ENCODE data around the gene LYAR.

DNA sequence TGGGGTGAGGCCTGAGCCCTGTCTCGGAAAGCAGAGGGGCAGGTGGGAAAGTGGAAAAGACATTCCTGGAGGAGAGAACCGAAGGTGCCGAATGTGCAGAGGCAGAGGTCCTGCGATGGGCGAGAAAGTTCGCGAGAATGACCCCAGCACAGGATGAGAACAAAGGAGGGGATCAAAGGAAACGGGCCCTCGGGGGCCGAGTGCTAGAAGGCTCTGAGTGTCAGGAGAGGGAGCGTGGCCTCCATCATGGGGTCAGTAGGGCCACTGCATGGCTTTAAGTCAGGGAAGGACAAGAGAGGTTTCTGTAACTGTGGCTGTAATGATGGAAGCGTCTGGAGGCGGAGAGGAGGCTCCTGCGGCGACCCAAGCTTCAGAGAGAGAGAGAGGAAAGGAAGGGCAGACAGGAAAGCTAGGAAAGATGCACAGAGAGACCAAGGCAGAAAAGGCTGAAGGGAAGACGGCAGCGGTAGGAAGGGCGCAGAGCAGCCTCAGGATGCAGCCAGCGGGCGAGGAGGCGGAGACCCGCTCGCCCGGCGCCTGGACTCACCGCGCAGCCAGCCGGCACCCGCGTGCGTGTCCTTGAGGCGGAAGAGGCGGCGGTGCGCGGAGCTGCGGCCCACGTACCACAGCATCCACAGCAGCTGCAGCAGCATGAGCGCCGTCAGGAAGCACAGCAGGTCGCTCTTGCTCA is 63.9 kb downstream of the LYAR start:
- TF ChIP-seq POLR2A (IDR thresholded peaks at IDR 0.05), result no peak
- TF ChIP-seq, protein P1, sequence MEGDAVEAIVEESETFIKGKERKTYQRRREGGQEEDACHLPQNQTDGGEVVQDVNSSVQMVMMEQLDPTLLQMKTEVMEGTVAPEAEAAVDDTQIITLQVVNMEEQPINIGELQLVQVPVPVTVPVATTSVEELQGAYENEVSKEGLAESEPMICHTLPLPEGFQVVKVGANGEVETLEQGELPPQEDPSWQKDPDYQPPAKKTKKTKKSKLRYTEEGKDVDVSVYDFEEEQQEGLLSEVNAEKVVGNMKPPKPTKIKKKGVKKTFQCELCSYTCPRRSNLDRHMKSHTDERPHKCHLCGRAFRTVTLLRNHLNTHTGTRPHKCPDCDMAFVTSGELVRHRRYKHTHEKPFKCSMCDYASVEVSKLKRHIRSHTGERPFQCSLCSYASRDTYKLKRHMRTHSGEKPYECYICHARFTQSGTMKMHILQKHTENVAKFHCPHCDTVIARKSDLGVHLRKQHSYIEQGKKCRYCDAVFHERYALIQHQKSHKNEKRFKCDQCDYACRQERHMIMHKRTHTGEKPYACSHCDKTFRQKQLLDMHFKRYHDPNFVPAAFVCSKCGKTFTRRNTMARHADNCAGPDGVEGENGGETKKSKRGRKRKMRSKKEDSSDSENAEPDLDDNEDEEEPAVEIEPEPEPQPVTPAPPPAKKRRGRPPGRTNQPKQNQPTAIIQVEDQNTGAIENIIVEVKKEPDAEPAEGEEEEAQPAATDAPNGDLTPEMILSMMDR (IDR thresholded peaks at IDR 0.05 in 8 of 11, conservative IDR thresholded peaks at IDR 0.05 in 3 of 11), result no peak
- TF ChIP-seq POLR2AphosphoS5 (IDR thresholded peaks at IDR 0.05), result no peak
